Glomerular visceral epithelial cell (primary cell): ENCODE measurements around the gene METTL21A.
"Not testable (repeated sequence)": the region's sequence is repeated elsewhere in the genome, so short reads cannot be mapped to it uniquely, and the experiment has no call there.

Experiments used
- DNase-seq: peaks from one replicate; pipeline ENCODE4 v3.0.0-alpha.2; 2016; ENCODE audit errors: extremely low spot score

The METTL21A gene

GRCh38 chr2:207625014-207625907, at the start of gene METTL21A:
METTL21A (minus strand) TSS chr2:207625394; CDS start chr2:207624375, 1,019 bp downstream.
- DNase-seq = peak; percentile 95

- no peak for DNase-seq
Measured at GRCh38 chr2:207674826-207675225, 49.6 kb upstream of the METTL21A start.

GRCh38 chr2:207674266-207674774, 49.1 kb upstream of the METTL21A start:
- no peak for DNase-seq

DNA sequence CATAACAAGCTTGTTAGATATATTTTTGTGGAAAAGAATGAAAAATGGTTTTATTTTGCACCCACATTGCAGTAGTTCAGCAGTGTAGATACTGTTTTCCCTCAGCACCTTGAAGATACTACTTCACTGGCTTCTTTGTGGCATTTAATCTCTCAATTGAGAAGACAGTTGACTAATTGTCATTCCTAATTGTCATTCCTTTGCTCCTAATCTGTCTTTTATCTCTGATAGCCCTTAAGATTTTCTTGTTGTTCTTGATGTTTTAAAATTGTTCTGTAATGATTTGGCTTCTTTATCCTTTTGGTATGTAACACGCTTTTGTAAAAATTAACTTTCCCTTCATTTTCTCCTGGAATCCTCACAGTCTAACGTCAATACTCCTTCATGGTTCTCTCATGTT, 48.2 kb upstream of the METTL21A start:
- no peak for DNase-seq

- DNase-seq = no peak
Measured at GRCh38 chr2:207670887-207671286, 45.7 kb upstream of the METTL21A start.

DNA sequence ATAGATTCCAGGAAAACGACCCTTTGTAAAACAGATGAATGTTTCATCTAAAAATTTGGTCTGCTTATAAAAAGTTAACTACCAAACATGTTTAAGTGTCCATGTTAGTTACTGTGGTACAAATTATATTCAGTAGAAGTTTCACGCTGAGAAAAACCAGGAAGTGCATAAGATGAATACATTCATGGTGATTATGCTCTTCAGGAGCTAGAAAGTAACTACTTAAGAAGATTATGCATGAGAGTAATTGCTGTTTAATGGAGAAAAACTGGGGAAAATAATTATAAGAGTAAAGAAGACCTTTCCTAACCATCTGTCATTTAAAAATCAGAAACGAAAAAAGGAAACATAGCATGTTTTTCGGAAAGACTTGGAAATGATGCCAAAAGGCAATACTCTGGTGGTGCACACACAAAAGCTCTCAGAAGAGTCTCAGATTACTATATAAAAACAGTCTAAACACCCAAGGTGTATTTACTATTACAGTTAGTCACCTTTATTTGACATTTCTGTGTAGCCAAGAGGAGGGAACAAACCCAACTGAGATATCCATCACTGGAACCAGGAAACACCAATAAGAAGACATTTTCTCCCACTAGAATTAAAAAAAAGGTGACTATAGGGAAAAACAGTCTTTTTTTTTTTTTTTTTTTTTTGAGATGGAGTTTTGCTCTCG, 38.8 kb upstream of the METTL21A start:
- DNase-seq = no peak

DNA sequence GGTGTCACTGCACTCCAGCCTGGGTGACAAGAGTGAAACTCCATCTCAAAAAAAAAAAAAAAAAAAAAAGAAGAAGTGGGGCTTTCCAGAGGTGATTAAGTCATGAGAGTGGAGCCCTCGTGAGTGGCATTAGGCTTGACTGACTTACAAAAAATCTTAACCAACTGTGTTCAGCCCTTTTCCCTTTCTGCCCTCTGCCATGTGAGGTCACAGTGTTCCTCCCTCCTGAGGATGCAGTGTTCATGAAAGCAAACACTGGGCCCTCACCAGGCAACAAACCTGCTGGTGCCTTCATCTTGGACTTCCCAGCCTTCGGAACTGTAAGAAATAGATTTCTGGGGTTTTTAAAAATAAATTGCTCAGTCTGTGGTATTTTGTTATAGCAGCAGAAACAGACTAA, 37.0 kb upstream of the METTL21A start:
- peak; percentile 8 for DNase-seq

DNA sequence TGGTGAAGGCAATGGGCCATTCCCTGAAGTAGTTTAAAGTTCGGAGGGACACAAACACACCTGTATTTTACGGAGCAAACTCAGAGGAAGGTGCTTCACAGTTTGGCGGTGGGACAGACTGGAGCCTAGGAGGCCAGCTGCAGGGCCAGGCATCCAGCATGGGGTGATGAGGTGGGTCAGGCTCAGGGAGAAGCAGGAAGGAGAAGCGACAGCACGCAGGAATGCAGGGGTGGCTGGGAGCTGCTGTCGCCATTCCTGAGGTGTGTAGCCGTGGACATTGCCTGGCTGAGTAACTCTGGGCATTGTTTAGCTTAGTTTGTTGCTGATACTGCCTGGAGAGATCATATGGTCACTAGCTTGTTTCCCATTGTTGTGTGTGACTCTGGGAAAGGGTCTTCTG, 35.8 kb upstream of the METTL21A start:
- DNase-seq = peak; percentile 8

- no peak for DNase-seq
Measured at GRCh38 chr2:207658156-207658555, 33.0 kb upstream of the METTL21A start.

DNA sequence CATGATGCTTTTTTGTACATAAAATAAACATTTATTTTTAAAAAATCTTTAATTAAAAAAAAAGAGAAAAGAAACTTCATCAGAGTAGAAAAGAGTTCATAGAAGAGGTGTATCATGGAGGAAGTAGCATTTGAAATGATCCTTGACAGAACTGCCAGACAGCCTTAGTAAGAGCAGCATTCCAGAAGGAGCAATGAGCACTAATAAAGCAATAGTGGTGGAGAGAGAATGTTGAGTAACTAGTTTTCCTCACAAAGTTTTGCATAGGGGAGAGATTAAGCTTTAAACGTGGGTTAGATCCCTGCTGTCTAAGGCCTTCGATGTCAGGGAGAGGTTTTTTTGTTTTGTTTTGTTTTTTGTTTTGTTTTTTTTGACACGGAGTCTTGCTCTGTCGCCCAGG, 29.8 kb upstream of the METTL21A start:
- DNase-seq = no peak

DNA sequence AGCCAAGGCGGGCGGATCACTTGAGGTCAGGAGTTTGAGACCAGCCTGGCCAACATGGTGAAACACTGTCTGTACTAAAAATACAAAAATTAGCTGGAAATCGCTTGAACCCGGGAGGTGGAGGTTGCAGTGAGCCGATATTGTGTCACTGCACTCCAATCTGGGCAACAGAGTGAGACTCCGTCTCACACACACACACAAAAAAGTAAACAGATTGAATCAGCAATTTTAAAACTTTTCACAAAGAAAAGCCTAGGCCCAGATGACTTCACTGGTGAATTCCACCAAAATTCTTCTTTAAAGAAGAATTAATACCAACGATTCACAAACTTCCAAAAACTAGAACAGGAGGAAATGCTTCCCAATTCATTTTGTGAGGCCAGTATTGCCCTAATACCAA, 21.4 kb upstream of the METTL21A start:
- not testable (repeated sequence) for DNase-seq

- no peak for DNase-seq
Measured at GRCh38 chr2:207643892-207644291, 18.7 kb upstream of the METTL21A start.

DNA sequence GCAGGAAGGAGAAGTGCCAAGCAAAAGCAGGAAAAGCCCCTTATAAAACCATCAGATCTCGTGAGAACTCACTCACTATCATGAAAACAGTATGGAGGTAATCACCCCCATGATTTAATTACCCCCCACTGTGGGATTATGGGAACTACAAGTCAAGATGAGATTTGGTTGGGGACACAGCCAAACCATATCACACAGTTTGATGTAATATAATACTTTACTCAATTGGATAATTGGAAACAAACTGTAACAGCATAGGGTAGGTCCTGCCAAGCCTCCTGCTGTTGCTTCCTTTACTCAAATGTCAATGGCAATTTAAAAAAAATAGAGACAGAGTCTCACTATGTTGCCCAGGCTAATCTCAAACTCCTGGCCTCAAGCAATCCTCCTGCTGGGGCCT, 15.5 kb upstream of the METTL21A start:
- no peak for DNase-seq

DNA sequence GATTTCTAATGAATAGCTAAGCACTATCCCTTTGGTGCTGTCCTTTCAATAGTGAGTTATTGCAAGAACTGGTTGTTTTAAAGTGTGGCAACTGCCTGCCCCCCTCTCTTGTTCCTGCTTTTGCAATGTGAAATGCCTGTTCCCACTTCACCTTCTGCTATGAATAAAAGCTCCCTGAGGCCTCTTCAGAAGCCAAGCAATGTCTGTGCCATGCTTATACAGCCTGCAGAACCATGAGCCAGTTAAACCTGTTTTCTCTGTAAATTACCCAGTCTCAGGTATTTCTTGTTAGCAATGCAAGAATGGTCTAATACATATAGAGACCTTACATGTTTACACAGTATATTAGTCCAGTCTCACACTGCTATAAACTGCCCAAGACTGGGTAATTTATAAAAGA, 15.0 kb upstream of the METTL21A start:
- DNase-seq = no peak

- DNase-seq = not testable (repeated sequence)
Measured at GRCh38 chr2:207639288-207639687, 14.1 kb upstream of the METTL21A start.

DNA sequence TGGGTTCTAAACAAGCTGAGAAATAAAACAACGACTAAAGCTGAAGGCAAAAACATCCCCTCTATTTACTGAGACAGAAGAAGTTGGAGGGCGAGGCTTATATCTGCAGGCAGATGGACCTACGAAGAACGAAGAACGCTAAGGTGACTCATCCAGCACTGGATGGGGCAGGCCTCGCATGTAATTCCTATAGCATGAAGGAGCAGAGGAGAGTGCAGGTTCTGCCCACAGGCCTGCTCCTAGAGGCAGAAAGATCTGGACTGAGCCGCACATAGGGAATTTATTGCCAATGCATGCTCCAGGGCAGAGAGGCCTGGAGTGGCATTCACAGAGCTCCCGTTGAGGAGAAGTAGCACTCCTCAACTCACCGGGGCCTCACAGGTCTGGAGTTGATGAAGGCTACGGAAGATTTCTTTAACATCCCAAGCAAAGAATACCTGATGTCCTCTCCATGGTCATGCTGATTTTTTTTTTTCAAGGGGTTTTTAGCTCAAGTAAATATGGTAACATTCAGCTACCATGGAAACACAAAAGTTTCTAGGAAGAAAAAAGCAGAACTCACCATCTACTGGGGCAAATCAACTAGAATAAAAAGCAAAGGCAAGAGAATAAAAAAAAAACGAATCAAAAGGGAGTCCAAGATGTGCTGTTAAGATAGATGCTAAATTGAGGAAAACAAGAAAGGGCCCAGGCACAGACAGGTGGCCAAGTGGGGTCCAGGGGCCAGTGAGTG, 10.4 kb upstream of the METTL21A start:
- DNase-seq = peak; percentile 18

DNA sequence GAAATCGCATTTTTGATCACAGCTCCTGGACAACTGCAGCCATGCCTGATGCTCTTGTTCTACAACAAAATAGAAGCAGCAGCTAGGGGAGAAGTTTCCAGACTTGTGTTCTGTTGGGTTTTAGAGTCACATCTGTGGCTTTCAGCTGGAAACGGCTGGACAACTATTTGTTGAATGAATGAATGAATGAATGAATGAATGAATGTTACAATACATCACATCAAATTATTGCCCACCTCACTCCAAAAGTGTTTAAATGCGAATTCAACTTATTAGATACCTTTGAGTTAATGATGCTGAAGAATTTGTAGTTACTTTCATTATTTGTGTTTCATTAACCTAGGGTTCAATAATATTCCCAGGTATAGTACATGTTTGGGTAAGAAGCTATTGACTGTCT, 8.5 kb upstream of the METTL21A start:
- DNase-seq = no peak

DNA sequence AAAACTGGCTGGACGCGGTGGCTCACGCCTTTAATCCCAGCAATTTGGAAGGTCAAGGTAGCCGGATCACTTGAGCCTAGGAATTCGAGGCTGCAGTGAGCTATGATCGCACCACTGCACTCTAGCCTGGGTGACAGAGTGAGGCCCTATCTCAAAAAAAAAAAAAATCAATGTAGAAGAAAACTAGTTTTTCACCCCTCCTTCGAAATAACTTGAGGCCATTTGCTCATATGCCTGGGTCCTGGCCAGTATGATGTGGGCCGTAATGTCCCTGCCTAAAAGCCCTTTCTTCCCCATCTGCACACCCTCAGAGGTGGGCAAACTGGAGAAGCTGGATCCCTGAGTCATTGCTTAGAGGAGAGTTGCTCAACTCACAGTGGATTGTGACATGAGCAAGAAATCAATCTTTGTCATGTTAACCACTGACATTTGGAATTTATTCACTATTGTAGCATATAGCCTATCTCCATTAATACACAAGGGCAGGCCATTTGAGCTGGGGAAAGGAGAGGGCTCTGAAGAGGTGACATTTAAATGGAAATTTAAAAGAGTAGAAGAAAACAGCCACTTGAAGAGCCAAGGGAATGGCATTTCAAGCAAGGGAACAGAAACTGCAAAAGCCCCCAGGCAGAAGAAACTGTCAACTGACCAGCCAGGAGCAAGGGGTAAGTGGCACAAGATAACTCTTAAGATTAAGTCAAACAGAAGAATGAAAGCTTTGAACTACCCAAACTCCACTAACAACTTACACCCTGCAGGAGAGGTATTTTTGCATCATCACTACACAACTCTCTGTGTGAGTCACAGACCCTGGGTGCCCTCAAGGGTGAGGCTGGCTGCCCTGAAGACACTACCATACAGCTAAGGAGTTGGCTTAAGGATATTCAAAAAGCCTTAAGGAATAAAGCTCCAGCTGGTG, 7.6 kb upstream of the METTL21A start:
- peak; percentile 80 for DNase-seq

DNA sequence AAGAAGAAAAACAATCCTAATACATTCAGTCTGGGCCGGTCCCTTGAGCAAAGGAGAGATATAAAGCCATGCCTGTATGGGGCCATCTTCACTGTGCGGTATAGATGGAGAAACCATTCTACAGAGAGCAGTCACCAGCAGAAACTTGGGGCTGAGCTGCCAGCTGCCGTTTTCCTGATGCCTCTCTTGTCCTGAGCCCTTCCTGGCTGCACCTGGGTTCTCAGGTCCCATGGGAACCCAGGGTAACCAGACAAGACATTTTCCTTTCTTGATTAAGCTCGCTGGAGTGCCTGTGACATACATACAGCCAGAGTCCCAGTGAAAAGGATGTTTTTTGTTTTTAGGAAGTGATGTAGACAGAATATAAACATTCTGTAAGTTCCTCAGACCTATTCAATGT, 5.3 kb upstream of the METTL21A start:
- DNase-seq = no peak

- no peak for DNase-seq
Measured at GRCh38 chr2:207629553-207629952, 4.4 kb upstream of the METTL21A start.
